Ecto neural progenitor cell (in vitro differentiated cells): ENCODE results near the gene ELL3.

Experiments used
- DNase-seq: peaks from one replicate; pipeline ENCODE4 v3.0.0-alpha.2; 2018; ENCODE audit warnings: low spot score

The ELL3 gene

GRCh38 chr15:43723151-43723550 lies 53.6 kb downstream of the ELL3 start:
- DNase-seq = no peak
